Anterior cingulate cortex (tissue), 58 donors: ENCODE results near the gene ADCYAP1R1.

Source experiments
- DNase-seq, 58 donors: peaks; one replicate each; lab custom pipeline; 2025; lab: John Stamatoyannopoulos, UW

Gene ADCYAP1R1

DNA sequence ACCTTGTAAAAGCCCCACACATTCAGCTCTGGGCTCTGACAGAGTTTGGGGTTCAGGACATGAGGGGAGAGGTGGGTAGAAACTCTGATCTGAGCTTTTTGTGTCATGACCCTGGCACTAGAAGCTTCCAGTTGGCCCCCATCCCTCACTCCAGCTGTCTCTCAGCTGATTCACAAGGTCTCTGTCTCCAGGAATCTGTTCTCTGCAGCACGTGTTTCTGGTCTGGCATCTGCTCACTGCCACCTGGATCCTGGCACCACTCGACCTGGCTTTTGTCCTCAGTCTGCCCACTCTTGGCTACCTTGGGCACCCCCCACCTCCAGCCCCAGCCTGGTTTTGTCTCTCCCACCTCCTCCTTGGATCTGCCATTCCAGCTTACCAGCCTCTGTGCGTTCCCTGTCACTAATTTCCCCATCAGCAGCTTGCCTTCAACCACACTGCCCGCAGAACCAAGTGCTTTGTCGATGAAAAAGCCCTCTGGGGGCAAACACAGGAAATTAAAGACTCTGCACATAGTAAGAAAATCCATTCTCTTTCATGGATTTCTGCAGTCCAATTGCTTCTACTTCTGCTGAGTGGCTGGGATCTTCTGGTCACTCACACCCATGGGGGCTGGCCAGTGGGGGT, 18.3 kb upstream of the ADCYAP1R1 start:
- DNase-seq = no peak

DNA sequence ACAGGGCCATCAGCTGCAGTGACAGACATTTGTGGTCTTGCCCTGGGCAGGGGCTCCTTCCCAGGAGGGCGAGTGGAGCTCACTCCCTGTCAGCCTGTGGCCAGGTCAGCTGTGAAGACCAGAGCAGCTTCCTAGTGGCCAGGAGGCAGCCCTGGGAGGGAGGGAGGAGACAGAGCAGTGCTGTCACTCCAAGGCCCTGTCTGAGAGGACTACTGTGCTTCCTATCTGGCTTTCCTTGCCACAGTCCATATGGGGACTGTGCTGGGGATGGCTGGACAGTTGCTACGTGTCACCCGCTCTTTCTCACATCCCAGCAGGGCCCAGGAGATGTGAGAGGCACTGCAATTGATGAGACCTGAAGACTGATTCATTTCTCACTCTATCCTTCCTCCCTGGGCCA, 15.2 kb upstream of the ADCYAP1R1 start:
- DNase-seq = no peak

GRCh38 chr7:31043051-31043471, 9.0 kb upstream of the ADCYAP1R1 start:
- DNase-seq = peak in 44 of 58 donors; percentile 6 to 77 (median 40)

- DNase-seq = no peak
Observed at GRCh38 chr7:31044529-31044928, 7.6 kb upstream of the ADCYAP1R1 start.

DNA sequence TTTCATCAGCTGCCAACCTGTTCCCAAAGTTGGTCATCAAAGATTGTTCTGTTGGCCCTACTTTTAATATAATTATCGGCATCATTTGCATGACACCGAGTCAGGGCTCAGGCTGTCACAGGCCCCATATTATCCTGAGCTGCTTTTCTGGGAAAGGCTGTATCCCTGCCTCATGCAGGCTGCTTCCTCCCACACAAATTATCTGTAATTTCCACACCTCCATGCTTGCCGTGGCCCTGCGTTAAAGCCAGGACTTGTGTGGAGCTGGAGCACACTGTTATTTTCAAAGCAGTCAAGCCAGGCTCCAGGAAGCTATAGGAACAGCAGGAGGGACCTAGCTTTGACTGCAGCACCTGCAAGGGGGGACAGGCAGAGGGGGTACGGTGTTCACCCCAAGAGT, 5.4 kb upstream of the ADCYAP1R1 start:
- peak in 1 of 58 donors; percentile 14 for DNase-seq

DNA sequence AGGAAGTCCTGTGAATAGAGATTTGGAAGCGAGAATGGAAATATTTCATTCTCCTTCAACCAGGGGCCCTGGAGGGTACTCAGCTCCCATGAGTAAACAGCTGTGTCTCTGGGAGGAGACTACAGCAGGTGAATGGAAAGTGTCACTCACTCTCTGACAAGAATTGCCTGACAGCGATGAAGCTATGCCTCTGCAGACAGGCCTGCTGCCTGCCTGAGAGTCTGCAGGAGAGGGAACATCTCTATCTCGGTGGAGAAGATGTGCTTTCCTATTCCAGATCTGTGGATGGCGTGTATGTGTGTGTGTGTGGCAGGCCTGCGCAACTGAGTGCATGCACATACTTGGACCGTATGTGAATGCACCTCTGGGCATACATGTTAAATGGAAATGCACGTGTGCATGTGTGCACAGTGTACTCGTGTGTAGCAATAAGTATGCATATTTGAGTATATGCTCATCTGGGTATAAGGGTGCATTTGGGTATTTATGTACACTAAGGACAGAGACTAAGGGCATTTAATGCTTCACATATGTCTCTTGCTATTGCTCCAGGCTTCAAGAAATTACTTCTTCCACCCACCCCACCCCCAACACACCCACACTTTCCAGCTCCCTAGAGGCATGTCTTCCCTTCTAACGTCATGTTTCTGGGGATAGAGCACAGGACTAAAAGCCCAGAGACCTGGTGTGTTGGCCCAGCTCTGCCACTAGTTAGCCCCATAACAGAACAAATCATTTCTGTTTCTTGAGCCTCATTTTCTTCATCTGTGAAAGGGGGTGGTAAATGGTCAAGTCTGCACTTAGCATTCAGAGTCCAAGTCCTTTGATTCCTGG, 4.6 kb upstream of the ADCYAP1R1 start:
- DNase-seq = peak in 1 of 58 donors; percentile 14

GRCh38 chr7:31049005-31049765, 2.9 kb upstream of the ADCYAP1R1 start:
- DNase-seq = no peak

DNA sequence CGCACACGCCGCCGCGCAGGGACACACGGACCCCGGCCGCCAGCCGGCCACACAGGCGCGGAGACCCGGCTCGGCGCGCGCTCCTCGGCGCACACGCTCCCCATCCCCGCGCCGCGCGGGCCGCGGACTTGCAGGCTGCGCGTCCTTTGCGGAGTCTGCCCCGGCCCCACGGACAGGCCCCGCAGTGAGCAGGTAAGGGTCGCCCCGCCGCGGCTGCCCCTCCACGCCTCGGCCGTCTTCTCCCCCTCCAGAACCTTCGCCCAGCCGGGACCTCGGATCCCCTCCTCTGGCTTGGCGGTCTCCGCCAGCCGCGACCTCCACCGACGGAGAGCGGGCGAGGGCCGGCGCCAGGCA, 356 bp downstream of the ADCYAP1R1 start:
- no peak for DNase-seq

DNA sequence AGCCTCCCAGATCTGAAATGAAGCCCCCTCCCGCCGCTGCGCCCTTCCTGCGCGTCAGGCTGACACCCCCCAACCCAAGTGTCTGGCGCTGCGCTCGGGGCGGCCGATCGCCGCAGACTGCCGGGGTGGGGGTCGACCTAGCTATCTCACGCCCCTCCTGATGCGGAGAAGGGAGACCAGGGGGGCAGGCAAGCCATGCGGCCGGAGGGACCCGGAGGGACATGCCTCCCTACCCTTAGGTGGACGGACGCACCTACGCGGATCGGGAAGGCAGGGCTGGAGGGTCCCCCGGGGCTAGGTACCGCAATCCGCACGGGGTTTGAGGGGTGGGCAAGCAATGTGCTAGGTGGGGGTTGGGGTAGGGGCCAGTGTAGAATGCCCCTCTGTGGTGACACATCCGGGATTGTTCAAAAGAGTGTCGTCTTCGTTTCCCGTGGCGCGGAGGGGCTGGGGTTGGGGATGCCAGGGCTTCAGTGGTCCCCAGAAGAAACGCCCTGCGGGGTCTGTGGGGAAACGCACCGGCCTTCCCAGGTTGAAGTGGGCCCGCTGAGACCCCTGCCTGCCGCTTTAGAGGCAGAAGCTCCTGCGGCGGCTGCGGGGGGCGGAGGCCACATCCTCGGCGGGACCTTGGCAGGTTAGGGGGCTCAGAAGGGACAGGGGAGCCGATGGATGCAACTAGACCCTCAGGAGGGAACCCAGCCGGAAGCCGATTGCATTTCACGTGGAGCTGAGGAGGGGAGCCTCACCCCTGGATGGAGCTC, 913 bp downstream of the ADCYAP1R1 start:
- DNase-seq = no peak

- DNase-seq = no peak
Observed at GRCh38 chr7:31053986-31054385, 1.9 kb downstream of the ADCYAP1R1 start.

DNA sequence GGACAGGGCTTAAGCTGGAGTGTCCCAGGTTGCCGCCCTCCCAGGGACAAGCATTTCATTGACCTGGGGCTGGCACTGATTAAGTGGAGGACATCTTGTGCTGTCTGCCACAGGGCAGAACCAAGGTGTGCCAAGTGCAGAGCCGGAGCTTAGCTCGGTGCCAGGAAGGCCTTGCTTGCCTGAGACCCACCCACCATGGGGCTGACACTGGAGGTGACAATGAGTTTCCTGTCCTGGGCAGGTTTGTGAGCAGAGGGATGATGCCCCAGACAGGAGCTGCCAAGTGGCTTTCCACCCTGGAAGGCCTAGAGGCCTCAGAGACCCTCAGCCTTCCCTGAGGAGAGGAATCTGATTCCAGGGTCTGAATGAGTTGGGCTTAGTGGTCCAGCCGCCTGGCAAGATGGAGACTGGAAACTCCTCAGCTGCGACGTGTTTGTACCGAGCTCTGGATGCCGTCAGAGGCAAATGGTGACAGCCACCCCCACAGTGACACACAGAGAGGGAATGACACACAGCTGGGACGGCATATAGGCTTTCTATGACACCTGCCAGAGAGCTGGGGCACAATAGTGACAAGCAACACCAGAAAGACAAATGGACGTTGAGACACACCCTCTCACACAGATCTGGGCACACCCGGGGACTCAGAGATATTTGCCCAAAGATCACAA, 2.6 kb downstream of the ADCYAP1R1 start:
- peak in 2 of 58 donors; percentile 25 to 26 for DNase-seq

- no peak for DNase-seq
Observed at GRCh38 chr7:31055471-31055870, 3.4 kb downstream of the ADCYAP1R1 start.

- peak in 7 of 58 donors; percentile 11 to 28 (median 19) for DNase-seq
Observed at GRCh38 chr7:31056775-31057346, 4.8 kb downstream of the ADCYAP1R1 start.

DNA sequence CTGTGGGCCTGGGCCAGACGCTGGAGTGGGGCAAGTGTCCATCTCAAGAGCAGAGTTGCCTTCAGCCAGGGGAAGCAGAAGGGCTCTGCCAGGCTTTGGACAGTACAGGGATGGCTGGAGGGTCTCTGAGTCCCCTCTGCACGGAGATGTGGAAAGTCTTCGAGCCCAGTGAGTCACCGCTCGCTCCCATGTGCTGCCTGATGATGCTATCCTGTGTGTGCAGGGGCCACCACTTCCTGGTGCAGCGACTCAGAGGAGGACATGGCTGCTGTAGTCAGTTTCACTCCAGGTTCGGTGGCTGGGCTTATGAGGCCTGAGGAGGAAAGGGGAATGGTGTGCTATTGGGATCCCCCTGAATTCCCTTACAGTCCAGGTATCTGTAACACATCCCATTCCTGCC, 6.0 kb downstream of the ADCYAP1R1 start:
- DNase-seq = no peak

- DNase-seq = no peak
Observed at GRCh38 chr7:31058688-31059087, 6.6 kb downstream of the ADCYAP1R1 start.

GRCh38 chr7:31059551-31059950, 7.4 kb downstream of the ADCYAP1R1 start:
- peak in 2 of 58 donors; percentile 10 to 14 for DNase-seq

- DNase-seq = no peak
Observed at GRCh38 chr7:31061185-31061584, 9.1 kb downstream of the ADCYAP1R1 start.

DNA sequence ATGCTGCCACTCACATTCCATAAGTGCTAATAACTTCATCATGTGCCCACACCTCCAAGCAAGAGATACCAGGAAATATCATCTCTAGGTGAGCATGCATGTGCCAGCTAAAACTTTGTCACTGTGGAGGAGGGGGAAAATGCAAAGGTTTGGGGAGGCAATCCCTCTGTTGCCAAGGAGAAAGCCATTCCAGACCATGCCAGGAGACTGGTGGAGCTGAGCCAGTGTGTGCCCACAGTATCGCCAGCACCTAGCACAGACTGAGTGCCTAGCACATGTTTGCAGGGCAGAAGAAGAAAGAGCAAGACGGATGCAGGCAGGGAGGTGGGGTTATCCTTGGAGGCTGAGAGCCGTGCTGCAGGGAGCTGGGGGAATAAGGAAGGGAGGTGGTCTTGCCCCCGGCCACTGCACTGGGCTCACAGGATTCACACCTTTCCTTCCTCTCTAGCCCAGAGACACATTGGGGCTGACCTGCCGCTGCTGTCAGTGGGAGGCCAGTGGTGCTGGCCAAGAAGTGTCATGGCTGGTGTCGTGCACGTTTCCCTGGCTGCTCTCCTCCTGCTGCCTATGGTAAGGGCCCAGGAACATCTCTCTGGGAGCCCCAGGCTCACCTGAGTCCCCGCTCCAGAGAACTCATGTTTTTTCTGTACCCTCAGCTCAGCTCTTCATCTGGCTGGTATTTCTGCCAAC, 10.8 kb downstream of the ADCYAP1R1 start:
- no peak for DNase-seq

DNA sequence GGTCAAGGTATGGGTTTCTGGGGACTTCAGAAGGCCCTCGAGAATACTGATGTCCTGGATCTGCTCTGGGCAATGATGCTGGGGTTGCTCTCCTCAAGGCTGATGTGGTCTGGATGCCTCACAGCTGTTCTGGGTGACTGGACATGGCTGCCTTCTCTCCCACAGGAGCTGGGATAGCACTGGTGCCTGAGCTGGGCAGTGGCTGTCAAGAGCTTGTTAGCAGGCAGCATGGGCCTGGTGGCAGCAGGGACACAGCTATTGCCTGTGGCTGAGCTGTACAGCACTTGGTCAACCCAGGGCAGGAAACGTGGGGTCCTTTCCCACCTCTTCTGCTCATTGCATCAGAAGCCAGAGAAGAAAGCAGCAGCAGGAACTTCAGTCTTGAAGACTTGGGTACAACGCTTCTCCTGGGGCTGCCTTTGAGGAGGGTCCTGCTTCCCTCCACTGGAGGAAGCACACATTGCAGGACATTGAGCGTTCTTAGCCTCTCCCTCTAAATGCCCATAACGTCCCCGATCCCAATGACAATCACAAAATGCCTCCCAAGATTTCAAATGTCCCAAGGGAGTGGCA, 13.0 kb downstream of the ADCYAP1R1 start:
- no peak for DNase-seq
